ENCODE results near the gene ALDH3A2.
"Not testable (repeated sequence)": the region's sequence is repeated elsewhere in the genome, so short reads cannot be mapped to it uniquely, and the experiment has no call there.

The ALDH3A2 gene

DNA sequence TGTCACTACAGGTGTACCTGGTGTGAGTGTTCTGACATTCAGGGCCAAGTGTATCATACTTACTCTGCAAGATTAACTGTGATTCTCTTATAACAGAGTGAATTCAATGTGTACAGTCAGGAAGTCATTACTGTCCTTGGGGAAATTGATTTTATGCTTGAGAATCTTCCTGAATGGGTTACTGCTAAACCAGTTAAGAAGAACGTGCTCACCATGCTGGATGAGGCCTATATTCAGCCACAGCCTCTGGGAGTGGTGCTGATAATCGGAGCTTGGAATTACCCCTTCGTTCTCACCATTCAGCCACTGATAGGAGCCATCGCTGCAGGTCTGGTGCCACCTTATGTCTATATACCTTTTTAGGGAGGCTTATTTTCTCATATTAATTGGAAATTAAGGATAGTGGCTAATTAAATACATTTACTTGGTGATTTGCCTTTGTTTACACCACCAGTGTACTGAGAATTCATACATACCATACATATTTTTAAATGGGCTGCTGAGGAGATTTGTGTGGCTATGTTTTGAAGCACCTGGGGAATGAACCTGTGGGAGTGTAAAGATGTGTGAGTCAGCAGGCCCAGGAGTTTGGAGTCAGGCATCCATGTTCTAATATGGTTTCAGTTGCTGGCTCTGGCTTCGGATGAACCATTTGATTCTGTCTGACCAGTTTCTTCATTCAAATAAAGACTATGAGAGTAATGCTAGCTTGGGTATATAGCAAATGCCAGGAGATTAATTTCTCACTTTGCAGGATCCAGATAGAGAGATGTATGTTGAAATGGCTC is 3.1 kb downstream of the ALDH3A2 start:
- no peak for DNase-seq

GRCh38 chr17:19652595-19652994 is 4.0 kb downstream of the ALDH3A2 start:
- DNase-seq: no peak

GRCh38 chr17:19654342-19654886 is 5.9 kb downstream of the ALDH3A2 start:
- no peak for DNase-seq

GRCh38 chr17:19654896-19655295 is 6.3 kb downstream of the ALDH3A2 start:
- DNase-seq: no peak

DNA sequence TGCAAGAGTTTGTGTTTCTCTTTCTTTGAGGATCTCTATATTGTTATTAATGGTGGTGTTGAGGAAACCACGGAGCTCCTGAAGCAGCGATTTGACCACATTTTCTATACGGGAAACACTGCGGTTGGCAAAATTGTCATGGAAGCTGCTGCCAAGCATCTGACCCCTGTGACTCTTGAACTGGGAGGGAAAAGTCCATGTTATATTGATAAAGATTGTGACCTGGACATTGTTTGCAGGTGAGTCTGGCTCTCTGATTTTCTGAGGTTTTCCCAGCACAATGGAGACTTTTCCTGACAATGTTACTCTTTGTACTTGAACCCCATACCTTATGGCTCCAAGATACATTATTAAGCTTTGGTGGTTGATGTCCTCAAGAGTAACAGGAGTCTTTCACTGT is 7.8 kb downstream of the ALDH3A2 start:
- no peak for DNase-seq

DNA sequence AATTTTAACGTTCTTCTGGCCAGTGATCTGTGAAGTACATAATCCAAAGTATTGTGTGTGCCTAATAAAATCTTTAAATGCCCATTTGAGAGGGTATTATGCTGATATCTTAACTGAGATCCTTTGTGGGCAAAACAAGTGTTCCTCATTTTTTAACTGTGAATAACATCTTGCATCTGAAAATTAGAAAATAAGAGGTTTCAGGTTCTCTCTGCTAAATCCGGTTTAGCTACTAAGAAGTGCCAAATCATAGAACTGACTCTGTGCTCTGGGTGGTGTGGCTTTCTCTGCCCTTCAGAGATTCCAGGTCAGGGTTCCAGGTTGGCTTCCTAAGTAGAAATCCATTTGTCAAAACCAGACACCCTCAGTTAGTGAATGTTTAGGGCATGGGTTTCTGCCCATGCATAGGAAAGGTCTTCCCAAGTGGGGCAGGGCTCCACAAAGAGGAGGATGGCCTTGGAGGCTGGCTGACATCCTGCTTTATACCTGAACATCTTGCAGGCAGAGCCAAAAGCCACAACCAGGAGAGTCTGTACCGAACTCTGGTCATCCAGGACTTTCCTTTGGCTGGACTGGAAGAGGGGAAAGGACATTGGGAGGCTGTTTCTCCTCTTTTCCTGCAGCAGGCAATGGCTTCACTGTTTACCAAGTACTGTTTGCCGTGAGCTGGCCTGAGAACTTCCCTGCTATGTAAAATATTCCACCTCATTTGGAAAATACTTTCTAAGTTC is 8.5 kb downstream of the ALDH3A2 start:
- no peak for DNase-seq

- no peak for DNase-seq
Measured at GRCh38 chr17:19659366-19660177, 11.0 kb downstream of the ALDH3A2 start.

- no peak for DNase-seq
Measured at GRCh38 chr17:19660219-19660870, 11.8 kb downstream of the ALDH3A2 start.

- no peak for DNase-seq
Measured at GRCh38 chr17:19661121-19661520, 12.6 kb downstream of the ALDH3A2 start.

- DNase-seq: no peak
Measured at GRCh38 chr17:19663097-19663496, 14.5 kb downstream of the ALDH3A2 start.

DNA sequence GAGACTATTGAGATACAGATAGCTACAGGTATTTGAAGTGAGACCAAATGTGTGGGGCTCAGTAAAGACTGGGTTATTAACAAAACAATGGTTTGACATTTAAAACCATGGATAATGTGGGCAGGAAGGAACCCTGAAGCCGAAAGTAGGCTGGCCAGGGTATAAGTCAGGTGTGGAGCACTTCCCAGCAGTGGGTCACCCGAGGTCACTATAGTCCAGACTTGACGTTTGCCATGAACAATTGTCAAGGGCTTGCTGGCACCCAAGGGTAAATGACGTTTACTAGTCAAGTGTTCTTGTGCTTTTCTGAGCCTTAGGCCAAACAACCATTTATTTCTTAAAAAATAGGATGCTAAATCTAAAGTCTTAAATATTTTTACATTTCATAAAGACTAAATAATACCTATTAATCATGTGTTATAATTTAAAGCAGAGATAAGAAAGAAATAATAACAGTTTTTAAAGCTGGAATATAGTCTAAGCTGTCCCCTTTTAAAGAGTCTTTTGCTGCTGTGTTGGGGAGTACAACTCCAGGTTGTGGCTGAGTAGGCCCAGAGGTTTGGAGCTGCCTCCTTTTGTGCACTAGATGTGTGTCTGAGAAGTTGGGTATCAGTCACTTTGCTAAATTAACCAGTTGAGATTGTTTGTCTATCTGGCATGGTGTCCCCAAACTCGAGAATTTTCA is 15.7 kb downstream of the ALDH3A2 start:
- no peak for DNase-seq

- no peak for DNase-seq
Measured at GRCh38 chr17:19664821-19665181, 16.2 kb downstream of the ALDH3A2 start.

- not testable (repeated sequence) for DNase-seq
Measured at GRCh38 chr17:19669680-19670079, 21.1 kb downstream of the ALDH3A2 start.

DNA sequence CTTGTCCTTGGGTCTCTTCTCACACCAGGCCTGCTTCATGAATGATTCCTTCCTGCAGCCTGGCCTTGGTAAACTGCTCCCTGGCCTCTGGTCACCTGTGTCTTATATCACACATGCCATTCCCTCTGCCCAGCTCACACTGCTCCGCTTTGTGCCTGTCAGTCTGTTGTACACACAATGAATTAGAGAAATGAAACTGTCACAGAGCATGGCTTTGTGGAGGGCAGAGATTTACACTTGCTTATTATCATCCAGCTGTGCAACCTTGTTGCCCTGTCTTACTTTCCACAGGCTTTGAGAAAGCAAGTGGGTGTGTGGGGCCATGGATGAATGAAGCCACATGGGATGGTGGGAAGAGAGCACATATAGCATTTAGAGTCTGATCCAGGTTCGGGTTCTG is 22.4 kb downstream of the ALDH3A2 start:
- DNase-seq: no peak

- DNase-seq: no peak
Measured at GRCh38 chr17:19671433-19671832, 22.9 kb downstream of the ALDH3A2 start.

GRCh38 chr17:19672009-19672750 is 23.6 kb downstream of the ALDH3A2 start:
- no peak for DNase-seq

- no peak for DNase-seq
Measured at GRCh38 chr17:19673623-19674022, 25.1 kb downstream of the ALDH3A2 start.

DNA sequence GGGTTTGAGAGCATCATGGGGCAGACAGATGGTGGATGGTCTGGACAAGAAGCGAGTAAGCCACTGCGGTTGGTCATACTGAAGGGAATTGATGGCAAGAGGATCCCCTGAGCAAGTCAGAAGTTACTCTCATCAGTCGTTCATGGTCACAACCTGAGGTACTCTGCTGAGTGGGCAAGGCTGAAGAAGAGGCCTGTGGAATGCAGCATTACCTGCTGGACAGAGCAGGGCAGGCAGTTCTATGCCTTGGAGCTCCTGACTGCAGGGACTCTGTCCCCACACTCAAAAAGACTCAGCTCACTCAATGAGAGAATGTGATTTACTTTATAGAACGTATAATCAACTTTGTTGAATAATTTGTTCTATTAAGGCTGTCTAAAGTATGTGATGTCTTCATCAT is 28.3 kb downstream of the ALDH3A2 start:
- no peak for DNase-seq

DNA sequence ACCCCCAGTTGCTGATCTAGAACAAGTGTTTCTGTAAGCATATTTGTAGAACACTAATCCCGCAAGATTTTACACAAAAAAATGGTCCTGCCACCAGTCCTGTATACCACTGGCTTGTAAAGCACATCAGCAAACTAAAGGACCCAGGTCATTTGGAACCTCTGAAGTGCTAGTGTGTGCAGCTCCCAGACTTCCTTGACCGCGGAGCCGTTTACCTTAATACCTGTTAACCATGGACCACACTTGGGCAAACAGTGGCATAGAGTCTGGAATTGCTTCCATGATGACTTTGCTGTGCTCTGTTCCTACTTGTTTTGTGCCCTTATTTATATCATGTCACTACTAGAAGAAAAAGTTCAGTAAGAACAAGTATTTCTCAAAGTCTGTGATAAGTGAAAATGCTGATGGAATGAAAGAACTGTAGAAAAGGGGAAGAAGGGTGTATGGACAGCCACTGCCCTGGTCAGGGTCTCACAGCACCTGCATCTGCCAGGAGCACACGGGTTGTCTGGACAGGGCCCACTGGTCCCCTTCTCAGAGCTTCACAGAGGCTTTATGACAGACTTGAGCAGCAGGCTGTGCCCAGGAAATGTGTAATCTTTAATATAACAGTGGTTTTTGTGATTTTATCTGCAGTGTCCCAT is 29.3 kb downstream of the ALDH3A2 start:
- no peak for DNase-seq

GRCh38 chr17:19678581-19679453 is 30.3 kb downstream of the ALDH3A2 start:
- no peak for DNase-seq

Data from effector CD4-positive, alpha-beta T cell (primary cell).